Right lobe of liver (tissue), 4 donors: Measurements from ENCODE around the gene DLG2.

ENCODE experiments used
- CTCF ChIP-seq, 4 donors: fragments of 200-600 bp in 3 of 4; fragments of 450-650 bp in 1 of 4; IDR thresholded peaks; one replicate each; pipeline versions ENCODE4 v1.5.1 to v1.8.0; 2016 to 2022; ENCODE audit warnings: antibody characterized with exemption in 4 of 4, mild to moderate bottlenecking in 2 of 4
- POLR2A ChIP-seq: fragments of 450-650 bp; IDR thresholded peaks from one replicate; pipeline ENCODE4 v1.6.1; 2017; ENCODE audit warnings: antibody characterized with exemption, mild to moderate bottlenecking
- donor health status: DM: no; HTN: no; CAD: no.
- donor health status: DM: no; HTN: no; CAD: no.
- donor health status: DM: no; HTN: yes; CAD: no.

GRCh38 chr11:83865636-83866461, 1761.3 kb downstream of the DLG2 start:
- no peak for TF ChIP-seq CTCF (IDR thresholded peaks at IDR 0.05)
- no peak for TF ChIP-seq POLR2A
